ENCODE data around the gene KIRREL2.

DNA sequence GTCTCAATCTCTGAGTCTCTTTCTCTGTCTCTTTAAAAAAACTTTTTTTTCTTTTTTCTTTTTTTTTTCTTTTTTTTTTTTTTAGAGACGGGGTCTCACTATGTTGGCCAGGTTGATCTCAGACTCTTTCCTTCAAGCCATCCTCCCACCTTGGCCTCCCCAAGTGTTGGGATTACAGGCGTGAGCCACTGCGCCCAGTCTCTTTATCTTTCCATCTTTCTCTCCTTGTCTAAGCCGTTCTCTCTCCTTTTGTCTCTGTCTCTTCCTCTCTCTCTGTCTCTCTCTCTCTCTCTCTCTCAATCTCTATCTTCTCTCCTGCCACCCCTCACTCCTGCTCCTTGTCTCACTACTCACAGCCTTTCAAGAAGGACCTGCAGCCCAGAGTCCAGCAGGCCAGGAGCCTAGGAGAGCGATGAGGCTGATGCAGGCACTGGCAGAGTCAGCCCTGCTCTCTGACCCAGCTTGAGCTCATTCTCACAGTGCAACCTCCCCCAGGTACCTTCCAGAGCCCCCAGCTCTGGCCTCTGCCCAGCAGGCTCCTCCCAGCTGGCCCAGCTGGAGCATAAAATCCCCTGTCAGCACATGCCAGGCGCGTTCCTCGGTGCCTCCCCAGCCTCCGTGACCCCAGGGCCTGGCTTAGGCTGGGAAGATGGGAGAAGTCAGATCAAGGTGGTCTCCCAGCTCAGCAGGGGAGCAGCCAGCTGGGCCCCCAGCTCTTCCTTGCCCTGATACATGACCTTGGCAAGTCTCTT, 4.5 kb upstream of the KIRREL2 start, which contains the start of gene NPHS1:
- TF ChIP-seq POLR2A (IDR thresholded peaks at IDR 0.05) (no peak), POLR2AphosphoS5 (IDR thresholded peaks at IDR 0.05; ENCODE audit: insufficient read depth in 1 of 2, low read depth in 1 of 2) (no peak)
- TF ChIP-seq, protein P1, sequence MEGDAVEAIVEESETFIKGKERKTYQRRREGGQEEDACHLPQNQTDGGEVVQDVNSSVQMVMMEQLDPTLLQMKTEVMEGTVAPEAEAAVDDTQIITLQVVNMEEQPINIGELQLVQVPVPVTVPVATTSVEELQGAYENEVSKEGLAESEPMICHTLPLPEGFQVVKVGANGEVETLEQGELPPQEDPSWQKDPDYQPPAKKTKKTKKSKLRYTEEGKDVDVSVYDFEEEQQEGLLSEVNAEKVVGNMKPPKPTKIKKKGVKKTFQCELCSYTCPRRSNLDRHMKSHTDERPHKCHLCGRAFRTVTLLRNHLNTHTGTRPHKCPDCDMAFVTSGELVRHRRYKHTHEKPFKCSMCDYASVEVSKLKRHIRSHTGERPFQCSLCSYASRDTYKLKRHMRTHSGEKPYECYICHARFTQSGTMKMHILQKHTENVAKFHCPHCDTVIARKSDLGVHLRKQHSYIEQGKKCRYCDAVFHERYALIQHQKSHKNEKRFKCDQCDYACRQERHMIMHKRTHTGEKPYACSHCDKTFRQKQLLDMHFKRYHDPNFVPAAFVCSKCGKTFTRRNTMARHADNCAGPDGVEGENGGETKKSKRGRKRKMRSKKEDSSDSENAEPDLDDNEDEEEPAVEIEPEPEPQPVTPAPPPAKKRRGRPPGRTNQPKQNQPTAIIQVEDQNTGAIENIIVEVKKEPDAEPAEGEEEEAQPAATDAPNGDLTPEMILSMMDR (IDR thresholded peaks at IDR 0.05), result no peak

Data from vagina (tissue), 2 donors.